Osteoblast (primary cell): ENCODE measurements around the gene RRP1. TPM values are rescaled to one million over a fixed set of nuclear protein-coding genes. Genes with fewer than 3 reads are reported as not detected.

Experiments used
- DNase-seq: peaks from one replicate; pipeline ENCODE4 v3.0.0; 2011; ENCODE audit warnings: low spot score, mixed read lengths; ENCODE audit not compliant: insufficient read length; ENCODE audit errors: missing footprints
- H2AFZ ChIP-seq: 2 replicates; pipeline ENCODE4 v1.6.0; 2011; ENCODE audit warnings: mild to moderate bottlenecking, low read length
- H3K27ac ChIP-seq: 2 replicates; pipeline ENCODE4 v1.5.1; 2011; ENCODE audit warnings: mild to moderate bottlenecking, low read depth, low read length, moderate library complexity
- H3K27me3 ChIP-seq: 2 replicates; pipeline ENCODE4 v1.6.0; 2012; ENCODE audit warnings: mild to moderate bottlenecking, control low read depth, inconsistent platforms, low read length, moderate library complexity; ENCODE audit not compliant: insufficient read depth
- H3K36me3 ChIP-seq: 2 replicates; pipeline ENCODE4 v1.5.1; 2011; ENCODE audit warnings: mild to moderate bottlenecking, low read length, control low read depth, moderate library complexity; ENCODE audit not compliant: insufficient read depth
- H3K4me1 ChIP-seq: 2 replicates; pipeline ENCODE4 v1.5.1; 2011; ENCODE audit warnings: mild to moderate bottlenecking, low read length, control low read depth, moderate library complexity; ENCODE audit not compliant: insufficient read depth
- H3K4me2 ChIP-seq: 2 replicates; pipeline ENCODE4 v1.6.0; 2011; ENCODE audit warnings: mild to moderate bottlenecking, low read length; ENCODE audit not compliant: insufficient read depth
- H3K4me3 ChIP-seq: fragments of 200-600 bp; sonication (generic); 3 replicates; pipeline ENCODE4 v1.5.1; 2012; ENCODE audit warnings: mild to moderate bottlenecking, low read length, inconsistent platforms; ENCODE audit not compliant: insufficient read depth
- H3K79me2 ChIP-seq: 2 replicates; pipeline ENCODE4 v1.6.0; 2012; ENCODE audit warnings: mild to moderate bottlenecking, low read length, control low read depth, inconsistent platforms; ENCODE audit not compliant: insufficient read depth
- H3K9me3 ChIP-seq: 2 replicates; pipeline ENCODE4 v1.5.1; 2011; ENCODE audit warnings: low read depth, low read length, control low read depth
- H4K20me1 ChIP-seq: 2 replicates; pipeline ENCODE4 v1.6.0; 2012; ENCODE audit warnings: mild to moderate bottlenecking, low read length, control low read depth; ENCODE audit not compliant: insufficient read depth
- CTCF ChIP-seq: IDR thresholded peaks from 2 replicates; pipeline ENCODE4 v1.5.1; 2011; ENCODE audit warnings: mild to moderate bottlenecking, low read depth, low read length, moderate library complexity; ENCODE audit errors: extremely low read depth
- total RNA-seq: library from RNA; depleted of rRNA; stranded (reverse); fragments of >200 nt; gene quantifications from 2 replicates; pipeline ENCODE4 v1.2.3, GENCODE V29; 2012

RRP1 gene
- total RNA-seq, 1 donor = 18.5 TPM

GRCh38 chr21:43814215-43815106 lies 25.1 kb downstream of the RRP1 start:
- H3K4me1 ChIP-seq = peaks cover 2% of the 10 kb centered on the region
- peaks cover 7% of the 10 kb centered on the region for H3K9me3 ChIP-seq
- peaks cover 7% of the 10 kb centered on the region for H3K27me3 ChIP-seq
- H3K4me3 ChIP-seq = no peak overlapping the region
- H3K36me3 ChIP-seq = no peaks in the 10 kb centered on the region
- H2AFZ ChIP-seq = no peak overlapping the region
- no peak overlapping the region for H3K4me2 ChIP-seq
- H3K27ac ChIP-seq = no peak overlapping the region
- TF ChIP-seq CTCF = no peak
- DNase-seq = peak; percentile 93
- no peaks in the 10 kb centered on the region for H4K20me1 ChIP-seq
- H3K79me2 ChIP-seq = no peaks in the 10 kb centered on the region

GRCh38 chr21:43815107-43815613 lies 25.8 kb downstream of the RRP1 start:
- Histone ChIP-seq H3K9me3 (peaks cover 7% of the 10 kb centered on the region), H3K79me2 (no peaks in the 10 kb centered on the region), H3K27ac (no peak overlapping the region), H3K4me3 (no peak overlapping the region), H3K36me3 (no peaks in the 10 kb centered on the region), H4K20me1 (no peaks in the 10 kb centered on the region), H3K4me1 (peaks cover 2% of the 10 kb centered on the region), H3K27me3 (peaks cover 7% of the 10 kb centered on the region), H3K4me2 (no peak overlapping the region), H2AFZ (no peak overlapping the region)
- DNase-seq = no peak
- no peak for TF ChIP-seq CTCF

- H3K27ac ChIP-seq = no peak overlapping the region
- H3K4me1 ChIP-seq = peaks cover under 1% of the 10 kb centered on the region
- H3K27me3 ChIP-seq = peaks cover 7% of the 10 kb centered on the region
- H3K36me3 ChIP-seq = no peaks in the 10 kb centered on the region
- H3K79me2 ChIP-seq = no peaks in the 10 kb centered on the region
- DNase-seq = no peak
- H3K4me2 ChIP-seq = no peak overlapping the region
- peaks cover 7% of the 10 kb centered on the region for H3K9me3 ChIP-seq
- no peak overlapping the region for H2AFZ ChIP-seq
- no peak overlapping the region for H3K4me3 ChIP-seq
- H4K20me1 ChIP-seq = no peaks in the 10 kb centered on the region
- no peak for TF ChIP-seq CTCF
These were observed 26.6 kb downstream of the RRP1 start for GRCh38 chr21:43815991-43816390.

- Histone ChIP-seq H4K20me1 (no peaks in the 10 kb centered on the region), H3K79me2 (no peaks in the 10 kb centered on the region), H3K27me3 (peaks cover 7% of the 10 kb centered on the region), H3K9me3 (peaks cover 7% of the 10 kb centered on the region), H3K4me3 (no peak overlapping the region), H3K4me2 (no peak overlapping the region), H3K4me1 (no peaks in the 10 kb centered on the region), H3K36me3 (no peaks in the 10 kb centered on the region), H2AFZ (no peak overlapping the region), H3K27ac (no peak overlapping the region)
- TF ChIP-seq CTCF = no peak
- DNase-seq = no peak
These were observed 27.3 kb downstream of the RRP1 start for GRCh38 chr21:43816611-43817071.
